GM23338 (cell line): ENCODE measurements around the gene JAG1. TPM values are rescaled to one million over a fixed set of nuclear protein-coding genes. Genes with fewer than 3 reads are reported as not detected.

ENCODE experiments used
- ATAC-seq: fragments of 200-7000 bp; cut with Tn5 transposase; 3 replicates; pipeline ENCODE4 v1.9.1; 2020
- DNase-seq: peaks from one replicate; pipeline ENCODE4 v3.0.0-alpha.2; 2015; ENCODE audit warnings: low spot score
- H2AFZ ChIP-seq: fragments of 200-600 bp; sonication (generic); 2 replicates; pipeline ENCODE4 v1.8.0; 2016; ENCODE audit warnings: antibody characterized with exemption, mild to moderate bottlenecking, moderate library complexity
- H3F3A ChIP-seq: fragments of 200-600 bp; sonication (generic); replicated peaks from 2 replicates; pipeline ENCODE4 v1.8.0; 2017; ENCODE audit warnings: antibody characterized with exemption, mixed run types, low read depth
- H3K27ac ChIP-seq: fragments of 200-600 bp; sonication (generic); 2 replicates; pipeline ENCODE4 v1.6.1; 2016; ENCODE audit warnings: low read depth
- H3K27me3 ChIP-seq: fragments of 200-600 bp; sonication (generic); 2 replicates; pipeline ENCODE4 v1.8.0; 2016; ENCODE audit warnings: mild to moderate bottlenecking, mixed run types, moderate library complexity; ENCODE audit not compliant: insufficient read depth
- H3K36me3 ChIP-seq: fragments of 200-600 bp; sonication (generic); 2 replicates; pipeline ENCODE4 v1.8.0; 2016; ENCODE audit warnings: mild to moderate bottlenecking; ENCODE audit not compliant: insufficient read depth
- H3K4me1 ChIP-seq: fragments of 200-600 bp; sonication (generic); 2 replicates; pipeline ENCODE4 v1.8.0; 2016; ENCODE audit warnings: mild to moderate bottlenecking, moderate library complexity; ENCODE audit not compliant: insufficient read depth
- H3K4me2 ChIP-seq: fragments of 200-600 bp; sonication (generic); 2 replicates; pipeline ENCODE4 v1.7.1; 2017; ENCODE audit warnings: mixed run types
- H3K4me3 ChIP-seq: fragments of 200-600 bp; sonication (generic); 2 replicates; pipeline ENCODE4 v1.6.1; 2016; ENCODE audit warnings: mixed run types
- H3K79me2 ChIP-seq: fragments of 200-600 bp; sonication (generic); replicated peaks from 2 replicates; pipeline ENCODE4 v1.8.0; 2017; ENCODE audit warnings: mild to moderate bottlenecking; ENCODE audit not compliant: insufficient read depth
- H3K9me2 ChIP-seq: fragments of 200-600 bp; sonication (generic); 2 replicates; pipeline ENCODE4 v1.8.0; 2017; ENCODE audit not compliant: insufficient read depth
- H4K20me1 ChIP-seq: fragments of 200-600 bp; sonication (generic); replicated peaks from 2 replicates; pipeline ENCODE4 v1.8.0; 2017; ENCODE audit warnings: mild to moderate bottlenecking; ENCODE audit not compliant: insufficient read depth
- H3K27ac Mint-ChIP-seq: 2 replicates; pipeline ENCODE4 v1.8.0; 2020; ENCODE audit warnings: inconsistent platforms, mild to moderate bottlenecking, moderate library complexity, mixed read lengths
- H3K27me3 Mint-ChIP-seq: 3 replicates; pipeline ENCODE4 v1.8.0; 2022; ENCODE audit warnings: low read depth, mild to moderate bottlenecking, moderate library complexity, mixed read lengths, inconsistent platforms; ENCODE audit not compliant: insufficient read depth, poor library complexity
- H3K36me3 Mint-ChIP-seq: 3 replicates; pipeline ENCODE4 v1.8.0; 2021; ENCODE audit warnings: low read depth, mild to moderate bottlenecking, inconsistent platforms, moderate library complexity, mixed read lengths
- H3K4me1 Mint-ChIP-seq: 3 replicates; pipeline ENCODE4 v1.8.0; 2020; ENCODE audit warnings: mild to moderate bottlenecking, inconsistent platforms, mixed read lengths
- H3K4me3 Mint-ChIP-seq: 3 replicates; pipeline ENCODE4 v1.8.0; 2021; ENCODE audit warnings: moderate library complexity, mild to moderate bottlenecking, inconsistent platforms, mixed read lengths
- H3K9me3 Mint-ChIP-seq: 3 replicates; pipeline ENCODE4 v1.8.0; 2020; ENCODE audit warnings: moderate library complexity, mild to moderate bottlenecking, inconsistent platforms, mixed read lengths
- CREB1 ChIP-seq: fragments of 250-450 bp; sonication (Bioruptor Pico); IDR thresholded peaks from 2 replicates; pipeline ENCODE4 v1.5.0; 2020; ENCODE audit warnings: low read depth, mild to moderate bottlenecking, moderate library complexity
- EZH2 ChIP-seq: fragments of 200-600 bp; sonication (generic); IDR thresholded peaks from one replicate; pipeline ENCODE4 v1.8.0; 2017; ENCODE audit warnings: antibody characterized with exemption, mild to moderate bottlenecking, low read depth; ENCODE audit not compliant: unreplicated experiment
- EZH2phosphoT487 ChIP-seq: fragments of 200-600 bp; sonication (generic); IDR thresholded peaks from one replicate; pipeline ENCODE4 v1.8.1; 2018; ENCODE audit warnings: antibody characterized with exemption; ENCODE audit not compliant: unreplicated experiment
- JUNB ChIP-seq: IDR thresholded peaks from one replicate; pipeline ENCODE4 v1.6.1; 2016; ENCODE audit warnings: antibody characterized with exemption; ENCODE audit not compliant: unreplicated experiment
- NANOG ChIP-seq: IDR thresholded peaks from 2 replicates; pipeline ENCODE4 v1.6.1; 2016; ENCODE audit warnings: antibody characterized with exemption, borderline replicate concordance
- POLR2AphosphoS5 ChIP-seq: IDR thresholded peaks from 2 replicates; pipeline ENCODE4 v1.6.1; 2016; ENCODE audit warnings: antibody characterized with exemption, low read depth
- STAT1 ChIP-seq: IDR thresholded peaks from one replicate; pipeline ENCODE4 v1.6.1; 2016; ENCODE audit warnings: antibody characterized with exemption; ENCODE audit not compliant: unreplicated experiment
- ZNF114 ChIP-seq: fragments of 250-450 bp; sonication (Bioruptor Pico); IDR thresholded peaks from 2 replicates; pipeline ENCODE4 v1.5.0; 2020; ENCODE audit warnings: mild to moderate bottlenecking, moderate library complexity
- ZNF331 ChIP-seq: fragments of 250-450 bp; sonication (Bioruptor Pico); IDR thresholded peaks from 2 replicates; pipeline ENCODE4 v1.5.0; 2020; ENCODE audit warnings: low read depth, mild to moderate bottlenecking, moderate library complexity
- polyA plus RNA-seq: library from polyadenylated mRNA; unstranded; fragments of >200 nt; fragmentation: Nextera tagmentation; extraction: Ambion mirVana; gene quantifications from 2 replicates; pipeline ENCODE4 v1.2.1, GENCODE V29; 2016
- total RNA-seq: library from RNA; depleted of rRNA; stranded (reverse); fragments of >200 nt; shearing (Covaris generic); gene quantifications from 2 replicates; pipeline ENCODE4 v1.2.3, GENCODE V29; 2014
- TF ChIP-seq, protein P1 (sequence below): fragments of 250-450 bp; sonication (Bioruptor Pico); IDR thresholded peaks from 2 replicates; pipeline ENCODE4 v1.5.0; 2020; ENCODE audit warnings: mild to moderate bottlenecking, moderate library complexity
- TF ChIP-seq, protein P2 (sequence below): IDR thresholded peaks from one replicate; pipeline ENCODE4 v1.6.1; 2018; ENCODE audit warnings: antibody characterized with exemption; ENCODE audit not compliant: unreplicated experiment
- TF ChIP-seq, protein P3 (sequence below), 2 experiments: fragments of 200-600 bp in 1 of 2; sonication (generic) in 1 of 2; conservative IDR thresholded peaks; 2 replicates each; pipeline versions ENCODE4 v1.5.1 to v1.6.1; 2016 to 2017; ENCODE audit warnings: antibody characterized with exemption in 2 of 2, low read depth in 2 of 2, mild to moderate bottlenecking in 2 of 2, moderate library complexity in 1 of 2
- TF ChIP-seq, protein P4 (sequence below): IDR thresholded peaks from 2 replicates; pipeline ENCODE4 v1.6.1; 2016; ENCODE audit warnings: antibody characterized with exemption

Gene JAG1
- total and polyA plus RNA-seq, 2 experiments from 2014 or later, result 9.7 to 46.5 TPM

DNA sequence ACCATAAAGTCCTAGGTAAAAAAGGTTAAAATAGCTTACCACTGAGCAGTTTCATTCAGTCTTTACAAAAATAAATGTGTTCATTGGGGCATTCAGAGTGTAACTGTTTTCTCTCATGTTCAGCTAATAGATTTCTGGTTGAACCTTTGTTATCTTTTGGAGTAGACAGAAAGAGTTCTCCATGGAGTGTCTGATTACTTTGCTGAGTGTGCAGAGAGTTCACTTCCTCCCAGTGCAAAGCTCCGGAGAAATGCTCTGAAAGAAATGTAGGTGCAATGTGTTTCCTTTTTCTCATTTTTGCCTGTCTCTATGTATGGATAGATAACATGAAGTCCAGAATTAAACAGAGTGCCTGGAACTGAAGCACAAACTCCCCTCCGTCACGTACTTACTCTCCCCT, 52.6 kb downstream of the JAG1 start:
- TF ChIP-seq ZNF114 (no peak), EZH2phosphoT487 (no peak), CREB1 (CRISPR knock-in tag) (no peak), STAT1 (no peak), ZNF331 (no peak), JUNB (no peak), POLR2AphosphoS5 (no peak), EZH2 (no peak), NANOG (no peak)
- TF ChIP-seq, protein P1, sequence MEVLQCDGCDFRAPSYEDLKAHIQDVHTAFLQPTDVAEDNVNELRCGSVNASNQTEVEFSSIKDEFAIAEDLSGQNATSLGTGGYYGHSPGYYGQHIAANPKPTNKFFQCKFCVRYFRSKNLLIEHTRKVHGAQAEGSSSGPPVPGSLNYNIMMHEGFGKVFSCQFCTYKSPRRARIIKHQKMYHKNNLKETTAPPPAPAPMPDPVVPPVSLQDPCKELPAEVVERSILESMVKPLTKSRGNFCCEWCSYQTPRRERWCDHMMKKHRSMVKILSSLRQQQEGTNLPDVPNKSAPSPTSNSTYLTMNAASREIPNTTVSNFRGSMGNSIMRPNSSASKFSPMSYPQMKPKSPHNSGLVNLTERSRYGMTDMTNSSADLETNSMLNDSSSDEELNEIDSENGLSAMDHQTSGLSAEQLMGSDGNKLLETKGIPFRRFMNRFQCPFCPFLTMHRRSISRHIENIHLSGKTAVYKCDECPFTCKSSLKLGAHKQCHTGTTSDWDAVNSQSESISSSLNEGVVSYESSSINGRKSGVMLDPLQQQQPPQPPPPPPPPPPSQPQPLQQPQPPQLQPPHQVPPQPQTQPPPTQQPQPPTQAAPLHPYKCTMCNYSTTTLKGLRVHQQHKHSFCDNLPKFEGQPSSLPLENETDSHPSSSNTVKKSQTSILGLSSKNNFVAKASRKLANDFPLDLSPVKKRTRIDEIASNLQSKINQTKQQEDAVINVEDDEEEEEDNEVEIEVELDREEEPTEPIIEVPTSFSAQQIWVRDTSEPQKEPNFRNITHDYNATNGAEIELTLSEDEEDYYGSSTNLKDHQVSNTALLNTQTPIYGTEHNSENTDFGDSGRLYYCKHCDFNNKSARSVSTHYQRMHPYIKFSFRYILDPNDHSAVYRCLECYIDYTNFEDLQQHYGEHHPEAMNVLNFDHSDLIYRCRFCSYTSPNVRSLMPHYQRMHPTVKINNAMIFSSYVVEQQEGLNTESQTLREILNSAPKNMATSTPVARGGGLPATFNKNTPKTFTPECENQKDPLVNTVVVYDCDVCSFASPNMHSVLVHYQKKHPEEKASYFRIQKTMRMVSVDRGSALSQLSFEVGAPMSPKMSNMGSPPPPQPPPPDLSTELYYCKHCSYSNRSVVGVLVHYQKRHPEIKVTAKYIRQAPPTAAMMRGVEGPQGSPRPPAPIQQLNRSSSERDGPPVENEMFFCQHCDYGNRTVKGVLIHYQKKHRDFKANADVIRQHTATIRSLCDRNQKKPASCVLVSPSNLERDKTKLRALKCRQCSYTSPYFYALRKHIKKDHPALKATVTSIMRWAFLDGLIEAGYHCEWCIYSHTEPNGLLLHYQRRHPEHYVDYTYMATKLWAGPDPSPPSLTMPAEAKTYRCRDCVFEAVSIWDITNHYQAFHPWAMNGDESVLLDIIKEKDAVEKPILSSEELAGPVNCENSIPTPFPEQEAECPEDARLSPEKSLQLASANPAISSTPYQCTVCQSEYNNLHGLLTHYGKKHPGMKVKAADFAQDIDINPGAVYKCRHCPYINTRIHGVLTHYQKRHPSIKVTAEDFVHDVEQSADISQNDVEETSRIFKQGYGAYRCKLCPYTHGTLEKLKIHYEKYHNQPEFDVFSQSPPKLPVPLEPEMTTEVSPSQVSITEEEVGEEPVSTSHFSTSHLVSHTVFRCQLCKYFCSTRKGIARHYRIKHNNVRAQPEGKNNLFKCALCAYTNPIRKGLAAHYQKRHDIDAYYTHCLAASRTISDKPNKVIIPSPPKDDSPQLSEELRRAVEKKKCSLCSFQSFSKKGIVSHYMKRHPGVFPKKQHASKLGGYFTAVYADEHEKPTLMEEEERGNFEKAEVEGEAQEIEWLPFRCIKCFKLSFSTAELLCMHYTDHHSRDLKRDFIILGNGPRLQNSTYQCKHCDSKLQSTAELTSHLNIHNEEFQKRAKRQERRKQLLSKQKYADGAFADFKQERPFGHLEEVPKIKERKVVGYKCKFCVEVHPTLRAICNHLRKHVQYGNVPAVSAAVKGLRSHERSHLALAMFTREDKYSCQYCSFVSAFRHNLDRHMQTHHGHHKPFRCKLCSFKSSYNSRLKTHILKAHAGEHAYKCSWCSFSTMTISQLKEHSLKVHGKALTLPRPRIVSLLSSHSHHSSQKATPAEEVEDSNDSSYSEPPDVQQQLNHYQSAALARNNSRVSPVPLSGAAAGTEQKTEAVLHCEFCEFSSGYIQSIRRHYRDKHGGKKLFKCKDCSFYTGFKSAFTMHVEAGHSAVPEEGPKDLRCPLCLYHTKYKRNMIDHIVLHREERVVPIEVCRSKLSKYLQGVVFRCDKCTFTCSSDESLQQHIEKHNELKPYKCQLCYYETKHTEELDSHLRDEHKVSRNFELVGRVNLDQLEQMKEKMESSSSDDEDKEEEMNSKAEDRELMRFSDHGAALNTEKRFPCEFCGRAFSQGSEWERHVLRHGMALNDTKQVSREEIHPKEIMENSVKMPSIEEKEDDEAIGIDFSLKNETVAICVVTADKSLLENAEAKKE (CRISPR knock-in tag), result no peak
- TF ChIP-seq, protein P2, sequence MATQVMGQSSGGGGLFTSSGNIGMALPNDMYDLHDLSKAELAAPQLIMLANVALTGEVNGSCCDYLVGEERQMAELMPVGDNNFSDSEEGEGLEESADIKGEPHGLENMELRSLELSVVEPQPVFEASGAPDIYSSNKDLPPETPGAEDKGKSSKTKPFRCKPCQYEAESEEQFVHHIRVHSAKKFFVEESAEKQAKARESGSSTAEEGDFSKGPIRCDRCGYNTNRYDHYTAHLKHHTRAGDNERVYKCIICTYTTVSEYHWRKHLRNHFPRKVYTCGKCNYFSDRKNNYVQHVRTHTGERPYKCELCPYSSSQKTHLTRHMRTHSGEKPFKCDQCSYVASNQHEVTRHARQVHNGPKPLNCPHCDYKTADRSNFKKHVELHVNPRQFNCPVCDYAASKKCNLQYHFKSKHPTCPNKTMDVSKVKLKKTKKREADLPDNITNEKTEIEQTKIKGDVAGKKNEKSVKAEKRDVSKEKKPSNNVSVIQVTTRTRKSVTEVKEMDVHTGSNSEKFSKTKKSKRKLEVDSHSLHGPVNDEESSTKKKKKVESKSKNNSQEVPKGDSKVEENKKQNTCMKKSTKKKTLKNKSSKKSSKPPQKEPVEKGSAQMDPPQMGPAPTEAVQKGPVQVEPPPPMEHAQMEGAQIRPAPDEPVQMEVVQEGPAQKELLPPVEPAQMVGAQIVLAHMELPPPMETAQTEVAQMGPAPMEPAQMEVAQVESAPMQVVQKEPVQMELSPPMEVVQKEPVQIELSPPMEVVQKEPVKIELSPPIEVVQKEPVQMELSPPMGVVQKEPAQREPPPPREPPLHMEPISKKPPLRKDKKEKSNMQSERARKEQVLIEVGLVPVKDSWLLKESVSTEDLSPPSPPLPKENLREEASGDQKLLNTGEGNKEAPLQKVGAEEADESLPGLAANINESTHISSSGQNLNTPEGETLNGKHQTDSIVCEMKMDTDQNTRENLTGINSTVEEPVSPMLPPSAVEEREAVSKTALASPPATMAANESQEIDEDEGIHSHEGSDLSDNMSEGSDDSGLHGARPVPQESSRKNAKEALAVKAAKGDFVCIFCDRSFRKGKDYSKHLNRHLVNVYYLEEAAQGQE, result no peak
- TF ChIP-seq, protein P3, sequence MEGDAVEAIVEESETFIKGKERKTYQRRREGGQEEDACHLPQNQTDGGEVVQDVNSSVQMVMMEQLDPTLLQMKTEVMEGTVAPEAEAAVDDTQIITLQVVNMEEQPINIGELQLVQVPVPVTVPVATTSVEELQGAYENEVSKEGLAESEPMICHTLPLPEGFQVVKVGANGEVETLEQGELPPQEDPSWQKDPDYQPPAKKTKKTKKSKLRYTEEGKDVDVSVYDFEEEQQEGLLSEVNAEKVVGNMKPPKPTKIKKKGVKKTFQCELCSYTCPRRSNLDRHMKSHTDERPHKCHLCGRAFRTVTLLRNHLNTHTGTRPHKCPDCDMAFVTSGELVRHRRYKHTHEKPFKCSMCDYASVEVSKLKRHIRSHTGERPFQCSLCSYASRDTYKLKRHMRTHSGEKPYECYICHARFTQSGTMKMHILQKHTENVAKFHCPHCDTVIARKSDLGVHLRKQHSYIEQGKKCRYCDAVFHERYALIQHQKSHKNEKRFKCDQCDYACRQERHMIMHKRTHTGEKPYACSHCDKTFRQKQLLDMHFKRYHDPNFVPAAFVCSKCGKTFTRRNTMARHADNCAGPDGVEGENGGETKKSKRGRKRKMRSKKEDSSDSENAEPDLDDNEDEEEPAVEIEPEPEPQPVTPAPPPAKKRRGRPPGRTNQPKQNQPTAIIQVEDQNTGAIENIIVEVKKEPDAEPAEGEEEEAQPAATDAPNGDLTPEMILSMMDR (conservative IDR thresholded peaks at IDR 0.05; ENCODE audit: low read depth in 2 of 2), result no peak
- TF ChIP-seq, protein P4, sequence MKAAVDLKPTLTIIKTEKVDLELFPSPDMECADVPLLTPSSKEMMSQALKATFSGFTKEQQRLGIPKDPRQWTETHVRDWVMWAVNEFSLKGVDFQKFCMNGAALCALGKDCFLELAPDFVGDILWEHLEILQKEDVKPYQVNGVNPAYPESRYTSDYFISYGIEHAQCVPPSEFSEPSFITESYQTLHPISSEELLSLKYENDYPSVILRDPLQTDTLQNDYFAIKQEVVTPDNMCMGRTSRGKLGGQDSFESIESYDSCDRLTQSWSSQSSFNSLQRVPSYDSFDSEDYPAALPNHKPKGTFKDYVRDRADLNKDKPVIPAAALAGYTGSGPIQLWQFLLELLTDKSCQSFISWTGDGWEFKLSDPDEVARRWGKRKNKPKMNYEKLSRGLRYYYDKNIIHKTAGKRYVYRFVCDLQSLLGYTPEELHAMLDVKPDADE, result no peak
- peaks cover 38% of the 10 kb centered on the region for H3K4me1 Mint-ChIP-seq

More for the DNA sequence above, 52.6 kb downstream of the JAG1 start:
- H3K9me3 Mint-ChIP-seq, result no peaks in the 10 kb centered on the region
- Histone ChIP-seq H3K36me3 (no peaks in the 10 kb centered on the region), H3K4me3 (no peak overlapping the region), H3K9me2 (no peaks in the 10 kb centered on the region), H3K4me2 (no peak overlapping the region), H2AFZ (no peak overlapping the region), H3F3A (no peaks in the 10 kb centered on the region), H4K20me1 (no peaks in the 10 kb centered on the region; the same call in 1 of the 2 replicates), H3K79me2 (no peaks in the 10 kb centered on the region), H3K4me1 (peaks cover 21% of the 10 kb centered on the region), H3K27me3 (peaks cover 10% of the 10 kb centered on the region; the same call in 1 of the 2 replicates), H3K27ac (no peak overlapping the region)
- peaks cover 9% of the 10 kb centered on the region; the same call in 2 of the 3 replicates for H3K36me3 Mint-ChIP-seq
- ATAC-seq, result no peak
- H3K27me3 Mint-ChIP-seq, result peaks cover 2% of the 10 kb centered on the region
- no peak overlapping the region for H3K4me3 Mint-ChIP-seq
- no peak for DNase-seq
- H3K27ac Mint-ChIP-seq, result no peak overlapping the region
